Neural progenitor cell (in vitro differentiated cells): ENCODE measurements around the gene ARPC5. TPM values are rescaled to one million over a fixed set of nuclear protein-coding genes. Genes with fewer than 3 reads are reported as not detected.

Experiments used
- DNase-seq: peaks from one replicate; pipeline ENCODE4 v3.0.0-alpha.2; 2016; ENCODE audit warnings: low spot score
- H2AFZ ChIP-seq: fragments of 200-600 bp; sonication (generic); replicated peaks from 2 replicates; pipeline ENCODE4 v1.6.1; 2016; ENCODE audit warnings: antibody characterized with exemption
- H3F3A ChIP-seq: fragments of 200-600 bp; sonication (generic); 2 replicates; pipeline ENCODE4 v1.6.1; 2016; ENCODE audit warnings: antibody characterized with exemption, low read depth
- H3K27ac ChIP-seq: fragments of 200-600 bp; sonication (generic); 2 replicates; pipeline ENCODE4 v1.5.1; 2016; ENCODE audit warnings: mild to moderate bottlenecking
- H3K27me3 ChIP-seq: fragments of 200-600 bp; sonication (generic); 2 replicates; pipeline ENCODE4 v1.6.1; 2016; ENCODE audit warnings: mild to moderate bottlenecking, moderate library complexity
- H3K36me3 ChIP-seq: fragments of 200-600 bp; sonication (generic); 2 replicates; pipeline ENCODE4 v1.5.1; 2016
- H3K4me1 ChIP-seq: fragments of 200-600 bp; sonication (generic); 2 replicates; pipeline ENCODE4 v1.6.1; 2016; ENCODE audit warnings: mixed run types
- H3K4me2 ChIP-seq: fragments of 200-600 bp; sonication (generic); 2 replicates; pipeline ENCODE4 v1.6.1; 2016
- H3K4me3 ChIP-seq: fragments of 200-600 bp; sonication (generic); 2 replicates; pipeline ENCODE4 v1.5.1; 2016
- H3K79me2 ChIP-seq: fragments of 200-600 bp; sonication (generic); 2 replicates; pipeline ENCODE4 v1.6.1; 2016; ENCODE audit warnings: low read depth
- H3K9ac ChIP-seq: fragments of 200-600 bp; sonication (generic); 2 replicates; pipeline ENCODE4 v1.6.1; 2016
- H3K9me3 ChIP-seq: fragments of 200-600 bp; sonication (generic); 2 replicates; pipeline ENCODE4 v1.5.1; 2016; ENCODE audit warnings: low read depth
- H4K20me1 ChIP-seq: fragments of 200-600 bp; sonication (generic); 2 replicates; pipeline ENCODE4 v1.6.1; 2016; ENCODE audit warnings: low read depth
- H3K27ac Mint-ChIP-seq: 3 replicates; pipeline ENCODE4 v1.8.0; 2021; ENCODE audit warnings: mixed read lengths
- H3K27me3 Mint-ChIP-seq: 2 replicates; pipeline ENCODE4 v1.8.0; 2022; ENCODE audit warnings: low read depth, mild to moderate bottlenecking, inconsistent platforms, moderate library complexity, mixed read lengths; ENCODE audit not compliant: insufficient read depth
- H3K36me3 Mint-ChIP-seq: 3 replicates; pipeline ENCODE4 v1.8.0; 2021; ENCODE audit warnings: mixed read lengths
- H3K4me1 Mint-ChIP-seq: 3 replicates; pipeline ENCODE4 v1.8.0; 2021; ENCODE audit warnings: mixed read lengths
- H3K4me3 Mint-ChIP-seq: 3 replicates; pipeline ENCODE4 v1.8.0; 2021; ENCODE audit warnings: mild to moderate bottlenecking, moderate library complexity, mixed read lengths
- H3K9me3 Mint-ChIP-seq: 3 replicates; pipeline ENCODE4 v1.8.0; 2020; ENCODE audit warnings: mixed read lengths
- CTCF ChIP-seq: fragments of 200-600 bp; sonication (generic); IDR thresholded peaks from 2 replicates; pipeline ENCODE4 v1.5.1; 2017; ENCODE audit warnings: antibody characterized with exemption, mild to moderate bottlenecking
- EZH2 ChIP-seq: fragments of 200-600 bp; sonication (generic); IDR thresholded peaks from 2 replicates; pipeline ENCODE4 v1.6.1; 2017; ENCODE audit warnings: antibody characterized with exemption, mild to moderate bottlenecking, moderate library complexity
- EZH2phosphoT487 ChIP-seq: fragments of 200-600 bp; sonication (generic); IDR thresholded peaks from 2 replicates; pipeline ENCODE4 v1.6.1; 2017; ENCODE audit warnings: antibody characterized with exemption
- total RNA-seq: library from RNA; depleted of rRNA; stranded (reverse); fragments of >200 nt; gene quantifications from 2 replicates; pipeline ENCODE4 v1.2.3, GENCODE V29; 2015; ENCODE audit warnings: low replicate concordance

Gene ARPC5
- total RNA-seq, 1 donor from 2014 or later: 131 TPM

- Mint-ChIP-seq H3K9me3 (no peaks in the 10 kb centered on the region), H3K36me3 (no peaks in the 10 kb centered on the region), H3K4me3 (no peak overlapping the region), H3K4me1 (no peaks in the 10 kb centered on the region), H3K27me3 (peaks cover 9% of the 10 kb centered on the region), H3K27ac (no peak overlapping the region)
- H3K9me3 ChIP-seq: no peaks in the 10 kb centered on the region
- no peaks in the 10 kb centered on the region for H4K20me1 ChIP-seq
- no peaks in the 10 kb centered on the region for H3K4me1 ChIP-seq
- no peaks in the 10 kb centered on the region for H3K79me2 ChIP-seq
- no peak overlapping the region for H3K4me2 ChIP-seq
- TF ChIP-seq CTCF (peak; percentile 29), EZH2 (no peak), EZH2phosphoT487 (no peak)
- H3K27me3 ChIP-seq: no peaks in the 10 kb centered on the region
- no peak overlapping the region for H3K27ac ChIP-seq
- DNase-seq: peak; percentile 17
- H3K9ac ChIP-seq: no peak overlapping the region
- no peaks in the 10 kb centered on the region for H3F3A ChIP-seq
- no peak overlapping the region for H3K4me3 ChIP-seq
- no peaks in the 10 kb centered on the region for H3K36me3 ChIP-seq
- H2AFZ ChIP-seq: peak overlapping the region; percentile 42
Observed at GRCh38 chr1:183609313-183609712, 26.3 kb downstream of the ARPC5 start.

GRCh38 chr1:183607322-183607980 is 28.1 kb downstream of the ARPC5 start:
- Histone ChIP-seq H3K9ac (no peak overlapping the region), H4K20me1 (no peaks in the 10 kb centered on the region), H3K27me3 (no peaks in the 10 kb centered on the region), H3K9me3 (no peaks in the 10 kb centered on the region), H3K36me3 (no peaks in the 10 kb centered on the region), H3K4me2 (no peak overlapping the region), H3K4me3 (no peak overlapping the region), H3F3A (no peaks in the 10 kb centered on the region), H3K79me2 (no peaks in the 10 kb centered on the region), H3K27ac (no peak overlapping the region), H2AFZ (no peak overlapping the region), H3K4me1 (no peaks in the 10 kb centered on the region)
- Mint-ChIP-seq H3K4me1 (peaks cover 6% of the 10 kb centered on the region), H3K27ac (no peak overlapping the region), H3K36me3 (no peaks in the 10 kb centered on the region), H3K4me3 (no peak overlapping the region), H3K9me3 (no peaks in the 10 kb centered on the region), H3K27me3 (peaks cover 11% of the 10 kb centered on the region)
- TF ChIP-seq EZH2 (no peak), CTCF (no peak), EZH2phosphoT487 (no peak)
- no peak for DNase-seq

DNA sequence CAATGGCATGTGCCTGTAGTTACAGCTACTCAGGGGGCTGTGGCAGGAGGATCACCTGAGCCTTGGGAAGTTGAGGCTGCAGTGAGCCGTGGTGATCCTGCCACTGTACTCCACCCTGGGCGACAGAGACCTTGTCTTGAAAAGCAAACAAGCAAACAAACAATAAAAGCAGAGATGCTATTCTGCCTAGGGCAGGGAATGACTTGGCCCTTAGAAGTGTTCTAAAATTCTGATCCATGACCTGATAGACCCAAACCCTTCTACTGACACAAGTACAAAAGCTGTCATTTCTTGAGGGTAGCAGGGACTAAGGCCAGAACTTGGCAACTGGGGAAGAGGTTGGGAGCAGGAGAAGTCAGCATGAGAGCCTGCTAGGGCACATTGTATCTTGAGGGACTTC is 29.7 kb downstream of the ARPC5 start:
- Mint-ChIP-seq H3K36me3 (no peaks in the 10 kb centered on the region), H3K27ac (no peak overlapping the region), H3K4me1 (peaks cover 6% of the 10 kb centered on the region), H3K9me3 (no peaks in the 10 kb centered on the region), H3K4me3 (no peak overlapping the region), H3K27me3 (peaks cover 8% of the 10 kb centered on the region)
- Histone ChIP-seq H3K36me3 (no peaks in the 10 kb centered on the region), H3K9ac (no peak overlapping the region), H2AFZ (no peak overlapping the region), H3K27ac (no peak overlapping the region), H3K4me2 (no peak overlapping the region), H3K79me2 (no peaks in the 10 kb centered on the region), H3K9me3 (no peaks in the 10 kb centered on the region), H3F3A (no peaks in the 10 kb centered on the region), H3K4me1 (no peaks in the 10 kb centered on the region), H4K20me1 (no peaks in the 10 kb centered on the region), H3K27me3 (no peaks in the 10 kb centered on the region), H3K4me3 (no peak overlapping the region)
- DNase-seq: no peak
- no peak for TF ChIP-seq EZH2

DNA sequence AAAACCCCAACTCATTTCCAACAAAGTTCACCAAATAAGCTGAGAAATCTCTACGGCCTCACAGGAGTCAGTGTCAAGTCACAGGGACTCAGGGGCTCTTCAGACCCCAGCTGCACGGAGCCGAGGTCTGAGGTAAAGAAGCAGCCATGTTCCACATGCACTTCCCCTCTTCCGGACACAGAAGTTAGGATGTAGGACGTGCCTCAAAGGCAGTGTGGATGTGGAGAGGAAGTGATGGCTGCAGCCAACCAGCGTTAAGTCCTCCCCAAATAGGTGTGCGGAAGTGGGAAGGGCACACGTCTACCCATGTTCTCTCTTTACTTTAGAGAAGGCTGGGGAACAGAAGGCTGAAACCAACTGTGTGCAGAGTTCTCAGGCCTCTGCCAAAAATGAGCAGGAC is 30.8 kb downstream of the ARPC5 start:
- no peak for DNase-seq

More for the DNA sequence above, 30.8 kb downstream of the ARPC5 start:
- H3K9me3 Mint-ChIP-seq: no peaks in the 10 kb centered on the region
- H3K27ac ChIP-seq: no peak overlapping the region
- H3K27ac Mint-ChIP-seq: no peak overlapping the region
- H3K9me3 ChIP-seq: no peaks in the 10 kb centered on the region
- no peak overlapping the region for H3K4me3 Mint-ChIP-seq
- no peak overlapping the region for H3K4me3 ChIP-seq
- no peaks in the 10 kb centered on the region for H4K20me1 ChIP-seq
- H3K4me2 ChIP-seq: no peak overlapping the region
- H3K4me1 ChIP-seq: no peaks in the 10 kb centered on the region
- peaks cover 6% of the 10 kb centered on the region for H3K4me1 Mint-ChIP-seq
- H2AFZ ChIP-seq: no peak overlapping the region
- no peak overlapping the region for H3K9ac ChIP-seq
- H3K36me3 Mint-ChIP-seq: no peaks in the 10 kb centered on the region
- H3K36me3 ChIP-seq: no peaks in the 10 kb centered on the region
- H3K27me3 Mint-ChIP-seq: peaks cover 7% of the 10 kb centered on the region
- H3K27me3 ChIP-seq: no peaks in the 10 kb centered on the region
- TF ChIP-seq EZH2 (no peak), EZH2phosphoT487 (no peak), CTCF (no peak)
- no peaks in the 10 kb centered on the region for H3F3A ChIP-seq
- no peaks in the 10 kb centered on the region for H3K79me2 ChIP-seq
